ENCODE measurements around the gene FNIP2.

DNA sequence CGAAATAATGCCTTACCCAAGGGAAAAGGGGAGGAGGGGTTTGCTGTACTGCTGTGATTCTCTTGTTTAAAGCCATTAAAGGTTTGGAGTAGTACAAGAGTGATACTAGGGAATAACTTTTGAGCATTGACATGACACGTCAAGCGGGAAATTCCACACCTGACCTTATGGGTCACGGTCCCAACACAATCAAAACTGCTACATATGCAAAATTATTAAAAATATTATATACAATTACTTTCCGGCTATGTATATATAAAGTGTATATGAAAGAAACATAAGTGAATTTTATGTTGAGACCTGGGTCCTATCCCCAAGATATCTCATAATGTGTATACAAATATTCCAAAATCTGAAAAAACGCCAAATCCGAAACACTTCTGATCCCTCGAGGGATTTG lies 21.0 kb downstream of the FNIP2 start:
- TF ChIP-seq CTCF (IDR thresholded peaks at IDR 0.05) (no peak), POLR2A (IDR thresholded peaks at IDR 0.05) (no peak)
